Right atrium auricular region (tissue), 2 donors: Measurements from ENCODE around the gene HPF1. TPM values are rescaled to one million over a fixed set of nuclear protein-coding genes. Genes with fewer than 3 reads are reported as not detected.

Source experiments
- DNase-seq: peaks from one replicate; pipeline ENCODE4 v3.0.0-alpha.2; 2019; ENCODE audit warnings: low spot score
- H3K27ac ChIP-seq, 2 donors: fragments of 200-600 bp; sonication (generic); 1 replicate in 1 of 2; 2 replicates in 1 of 2; pipeline ENCODE4 v1.5.1; 2016 to 2019
- H3K27me3 ChIP-seq, 2 donors: fragments of 200-600 bp; sonication (generic); one replicate each; pipeline versions ENCODE4 v1.5.1 to v1.6.0; 2017 to 2019
- H3K36me3 ChIP-seq: fragments of 200-600 bp; sonication (generic); one replicate; pipeline ENCODE4 v1.5.1; 2016
- H3K4me1 ChIP-seq, 2 donors: fragments of 200-600 bp; sonication (generic); one replicate each; pipeline versions ENCODE4 v1.5.1 to v1.6.0; 2017 to 2019
- H3K4me3 ChIP-seq, 2 donors: fragments of 200-600 bp; sonication (generic); 1 replicate in 1 of 2; 2 replicates in 1 of 2; pipeline ENCODE4 v1.5.1; 2017 to 2019; ENCODE audit warnings: mild to moderate bottlenecking in 1 of 2, moderate library complexity in 1 of 2
- H3K9me3 ChIP-seq, 2 donors: fragments of 200-600 bp; sonication (generic); one replicate each; pipeline ENCODE4 v1.5.1; 2019
- CTCF ChIP-seq, 2 donors: fragments of 200-600 bp; sonication (generic); IDR thresholded peaks; one replicate each; pipeline ENCODE4 v1.5.1; 2019; ENCODE audit warnings: antibody characterized with exemption in 2 of 2
- total RNA-seq, 2 donors: library from RNA; depleted of rRNA; stranded (reverse); fragments of >200 nt; gene quantifications; one replicate each; pipeline ENCODE4 v1.1.0, GENCODE V29; 2016

The HPF1 gene
- total RNA-seq, 2 donors from 2014 or later, result 25.7 to 31.3 TPM

GRCh38 chr4:169727616-169728015 lies 30.1 kb downstream of the HPF1 start:
- H3K27ac ChIP-seq, result no peak overlapping the region
- H3K4me1 ChIP-seq, result no peaks in the 10 kb centered on the region
- H3K4me3 ChIP-seq, result no peak overlapping the region
- H3K27me3 ChIP-seq, result no peaks in the 10 kb centered on the region
- no peaks in the 10 kb centered on the region for H3K9me3 ChIP-seq
- H3K36me3 ChIP-seq, result peaks cover 21% of the 10 kb centered on the region
- DNase-seq, result no peak
- TF ChIP-seq CTCF (IDR thresholded peaks at IDR 0.05), result no peak

GRCh38 chr4:169724260-169724659 lies 33.5 kb downstream of the HPF1 start:
- no peaks in the 10 kb centered on the region for H3K27me3 ChIP-seq
- H3K4me3 ChIP-seq, result no peak overlapping the region
- peaks cover 15% of the 10 kb centered on the region for H3K36me3 ChIP-seq
- no peak for TF ChIP-seq CTCF (IDR thresholded peaks at IDR 0.05)
- no peak for DNase-seq
- H3K27ac ChIP-seq, result no peak overlapping the region
- no peaks in the 10 kb centered on the region for H3K4me1 ChIP-seq
- no peaks in the 10 kb centered on the region for H3K9me3 ChIP-seq

GRCh38 chr4:169723207-169723965 lies 34.4 kb downstream of the HPF1 start:
- H3K27me3 ChIP-seq, result no peaks in the 10 kb centered on the region
- peak in 1 of 2 donors; percentile 23 for TF ChIP-seq CTCF (IDR thresholded peaks at IDR 0.05)
- H3K9me3 ChIP-seq, result no peaks in the 10 kb centered on the region
- H3K4me1 ChIP-seq, result no peaks in the 10 kb centered on the region
- DNase-seq, result no peak
- H3K27ac ChIP-seq, result no peak overlapping the region
- H3K36me3 ChIP-seq, result peaks cover 12% of the 10 kb centered on the region
- H3K4me3 ChIP-seq, result no peak overlapping the region

GRCh38 chr4:169720529-169720928 lies 37.2 kb downstream of the HPF1 start:
- Histone ChIP-seq H3K36me3 (peaks cover 12% of the 10 kb centered on the region), H3K4me1 (no peaks in the 10 kb centered on the region), H3K4me3 (no peak overlapping the region), H3K27ac (no peak overlapping the region), H3K27me3 (no peaks in the 10 kb centered on the region), H3K9me3 (no peaks in the 10 kb centered on the region)
- TF ChIP-seq CTCF (IDR thresholded peaks at IDR 0.05), result no peak
- no peak for DNase-seq

GRCh38 chr4:169716677-169717076 lies 41.1 kb downstream of the HPF1 start:
- Histone ChIP-seq H3K9me3 (no peaks in the 10 kb centered on the region), H3K27me3 (no peaks in the 10 kb centered on the region), H3K4me3 (no peak overlapping the region), H3K27ac (no peak overlapping the region), H3K36me3 (peaks cover 35% of the 10 kb centered on the region), H3K4me1 (no peaks in the 10 kb centered on the region)
- TF ChIP-seq CTCF (IDR thresholded peaks at IDR 0.05), result no peak
- no peak for DNase-seq

GRCh38 chr4:169715826-169716225 lies 41.9 kb downstream of the HPF1 start:
- Histone ChIP-seq H3K36me3 (peaks cover 35% of the 10 kb centered on the region), H3K4me1 (no peaks in the 10 kb centered on the region), H3K27me3 (no peaks in the 10 kb centered on the region), H3K27ac (no peak overlapping the region), H3K9me3 (no peaks in the 10 kb centered on the region), H3K4me3 (no peak overlapping the region)
- TF ChIP-seq CTCF (IDR thresholded peaks at IDR 0.05), result no peak
- DNase-seq, result no peak
